NB4 (cell line): Measurements from ENCODE around the gene CNTNAP2.

Source experiments
- CTCF ChIP-seq: IDR thresholded peaks from one replicate; pipeline ENCODE4 v1.5.1; 2012; ENCODE audit warnings: low read depth, low read length
- POLR2A ChIP-seq: IDR thresholded peaks from 2 replicates; pipeline ENCODE4 v1.6.1; 2011; ENCODE audit warnings: mild to moderate bottlenecking; ENCODE audit not compliant: insufficient read length; ENCODE audit errors: extremely low read depth

GRCh38 chr7:147579148-147579547, 1462.5 kb downstream of the CNTNAP2 start:
- no peak for TF ChIP-seq CTCF
- TF ChIP-seq POLR2A: no peak
